GM18517 (cell line): Measurements from ENCODE around the gene MPND.
"Not testable (repeated sequence)": the region's sequence is repeated elsewhere in the genome, so short reads cannot be mapped to it uniquely, and the experiment has no call there.

Source experiments
- ATAC-seq: cut with Tn5 transposase; IDR thresholded peaks from one replicate; pipeline ENCODE4 v1.9.1; 2021; ENCODE audit warnings: mild to moderate bottlenecking, moderate library complexity; ENCODE audit not compliant: unreplicated experiment

Gene MPND

DNA sequence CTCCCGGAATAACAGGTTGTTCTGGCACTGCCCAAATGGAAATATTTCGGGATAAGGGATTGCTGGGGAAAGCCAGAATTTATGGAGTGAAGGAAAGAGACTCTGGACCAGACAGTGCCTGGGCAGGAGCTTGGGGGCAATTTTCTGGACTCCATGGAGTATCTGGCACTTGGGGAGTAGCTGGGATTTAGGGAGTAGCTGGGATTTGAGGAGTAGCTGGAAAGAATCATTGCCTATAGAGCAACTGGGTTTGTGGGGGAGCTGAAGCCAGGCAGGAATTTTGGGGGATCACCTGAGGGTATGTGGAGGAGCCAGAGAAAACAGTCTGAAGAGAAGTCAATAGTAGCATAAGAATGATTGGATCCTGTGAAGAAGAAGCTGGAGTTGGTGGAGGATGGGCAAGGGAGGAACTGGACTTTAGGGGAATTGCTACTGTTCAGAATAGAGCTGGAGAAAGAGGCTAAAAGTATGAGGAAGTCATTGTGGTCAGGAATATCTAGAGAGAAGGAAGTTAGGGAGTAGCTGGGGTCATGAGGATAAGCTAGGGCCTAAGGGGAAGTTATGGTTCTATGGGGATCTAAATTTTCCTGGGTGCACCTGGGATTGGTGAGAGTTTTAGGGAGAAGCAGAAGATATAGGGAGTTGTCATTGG is 24.2 kb upstream of the MPND start:
- ATAC-seq, result no peak

DNA sequence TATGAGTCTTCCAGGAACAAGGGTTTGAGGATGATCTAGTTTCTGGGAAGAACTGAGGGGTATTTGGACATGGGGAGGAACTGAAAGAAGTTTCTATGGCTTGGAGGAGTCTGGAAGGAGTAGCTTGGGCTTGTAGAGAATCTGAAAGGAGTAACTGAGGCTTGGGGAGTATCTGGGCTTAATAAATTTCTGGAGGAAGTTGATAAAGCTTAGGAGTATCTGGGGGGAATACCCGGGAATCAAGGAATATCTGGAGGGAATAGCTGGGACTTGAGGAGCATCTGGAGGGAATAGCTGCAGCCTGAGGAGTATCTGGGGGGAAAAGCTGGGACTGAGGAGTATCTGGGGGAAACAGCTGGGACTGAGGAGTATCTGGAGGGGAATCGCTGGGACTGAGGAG is 22.9 kb upstream of the MPND start:
- no peak for ATAC-seq

DNA sequence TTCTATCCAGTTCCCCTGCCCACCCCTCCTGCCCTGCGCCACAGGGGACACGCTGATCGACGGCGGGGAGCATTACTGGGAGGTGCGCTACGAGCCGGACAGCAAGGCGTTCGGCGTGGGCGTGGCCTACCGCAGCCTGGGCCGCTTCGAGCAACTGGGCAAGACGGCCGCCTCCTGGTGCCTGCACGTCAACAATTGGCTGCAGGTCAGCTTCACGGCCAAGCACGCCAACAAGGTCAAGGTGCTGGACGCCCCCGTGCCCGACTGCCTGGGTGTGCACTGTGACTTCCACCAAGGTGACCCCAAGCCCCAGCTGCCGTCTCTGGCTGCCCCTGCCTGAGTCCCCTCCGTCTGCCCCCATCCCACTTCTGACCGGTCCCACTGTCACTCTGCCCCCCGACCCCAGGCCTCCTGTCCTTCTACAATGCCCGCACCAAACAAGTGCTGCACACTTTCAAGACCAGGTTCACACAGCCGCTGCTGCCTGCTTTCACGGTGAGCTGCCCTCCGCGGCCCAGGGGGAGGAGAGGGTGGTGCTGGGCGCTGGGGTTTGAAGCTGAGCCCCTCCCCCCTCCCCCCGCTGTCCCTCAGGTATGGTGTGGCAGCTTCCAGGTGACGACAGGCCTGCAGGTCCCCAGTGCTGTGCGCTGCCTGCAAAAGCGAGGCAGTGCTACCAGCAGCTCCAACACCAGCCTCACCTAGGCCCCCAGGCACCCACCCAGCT is 20.3 kb upstream of the MPND start:
- no peak for ATAC-seq

DNA sequence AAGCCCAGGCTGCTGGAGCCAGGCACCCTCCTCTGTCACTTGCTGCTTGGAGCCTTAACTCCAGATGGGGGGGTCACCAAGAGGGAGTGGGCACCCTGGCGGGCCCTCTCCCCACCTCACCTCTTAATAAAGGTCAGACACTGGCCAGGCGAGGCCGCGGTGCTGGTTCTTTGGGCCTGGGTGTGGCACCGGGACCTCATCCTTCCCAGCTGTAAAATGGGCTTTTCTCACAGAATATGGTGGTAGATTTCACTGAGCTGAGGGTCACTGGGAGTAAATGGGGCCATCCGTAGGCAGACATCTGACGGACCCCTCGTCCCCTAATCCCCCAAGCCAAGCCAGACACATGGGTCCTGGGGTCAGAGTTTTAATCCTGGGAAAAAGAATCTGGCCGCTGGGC is 19.7 kb upstream of the MPND start:
- no peak for ATAC-seq

DNA sequence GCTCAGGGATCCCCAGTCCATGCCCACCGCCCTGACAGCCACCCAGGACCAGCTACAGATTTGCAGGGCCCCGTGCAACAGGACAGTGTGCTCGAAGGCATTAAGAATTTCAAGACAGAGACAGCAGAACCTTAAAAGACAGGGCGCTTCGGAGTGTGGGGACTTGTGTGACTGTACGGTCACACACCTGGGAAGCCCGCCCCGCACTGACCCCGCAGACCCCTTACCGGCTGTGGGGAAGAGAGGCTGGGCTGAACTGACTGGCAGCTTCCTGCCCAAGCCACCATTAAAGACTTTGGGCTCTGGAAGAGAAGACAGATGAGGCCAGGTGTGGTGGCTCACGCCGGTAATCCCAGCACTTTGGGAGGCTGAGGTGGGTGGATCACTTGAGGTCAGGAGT is 19.1 kb upstream of the MPND start:
- ATAC-seq, result no peak

DNA sequence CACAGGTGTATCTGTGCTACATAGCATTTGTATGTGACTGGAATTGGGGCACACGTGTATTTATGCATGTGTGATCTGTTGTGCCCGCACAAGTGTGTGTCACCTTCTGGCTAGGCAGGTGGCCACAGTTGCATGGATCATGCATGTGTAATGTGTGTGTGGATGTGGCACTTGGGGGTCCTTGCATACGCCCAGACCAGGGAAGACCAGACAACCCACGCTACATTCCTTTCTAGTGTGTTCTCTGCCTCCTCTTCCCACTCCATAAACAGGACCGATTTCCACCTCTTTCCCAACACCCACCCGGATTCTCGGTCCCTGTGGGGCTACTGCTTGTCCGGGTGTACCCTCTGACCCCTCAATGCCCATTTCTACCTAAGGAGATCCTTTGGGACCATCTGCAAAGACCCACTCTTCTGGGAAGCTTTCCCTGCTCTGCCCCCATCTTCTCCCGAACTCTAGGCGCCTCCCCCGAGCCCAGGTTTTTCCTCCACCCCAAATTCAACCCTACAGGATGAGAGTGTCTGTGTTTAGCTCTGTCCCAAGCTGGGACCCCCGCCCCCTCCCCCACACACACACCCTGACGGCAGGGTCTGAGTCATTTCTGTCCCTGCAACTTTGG is 17.0 kb upstream of the MPND start:
- ATAC-seq, result no peak

DNA sequence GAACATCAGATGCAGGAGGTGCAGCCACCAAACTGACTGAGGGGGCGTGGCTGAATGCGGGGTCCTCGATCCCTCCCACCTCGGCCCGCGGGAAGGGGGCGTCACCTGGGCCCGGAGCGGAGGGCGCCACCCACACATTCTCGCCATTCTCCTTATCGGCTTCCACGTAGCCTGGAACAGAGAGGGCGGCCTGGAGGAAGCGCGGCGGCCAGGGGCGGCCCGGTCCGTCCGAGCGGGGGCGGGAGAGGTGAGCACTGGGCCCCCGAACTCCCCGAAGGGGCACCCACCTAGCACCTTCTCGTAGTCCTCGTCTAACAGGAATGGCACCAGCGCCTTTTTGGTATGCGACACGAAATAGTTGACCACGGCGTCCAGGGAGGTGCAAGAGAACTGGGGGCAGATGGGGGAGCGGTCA is 16.5 kb upstream of the MPND start:
- no peak for ATAC-seq

DNA sequence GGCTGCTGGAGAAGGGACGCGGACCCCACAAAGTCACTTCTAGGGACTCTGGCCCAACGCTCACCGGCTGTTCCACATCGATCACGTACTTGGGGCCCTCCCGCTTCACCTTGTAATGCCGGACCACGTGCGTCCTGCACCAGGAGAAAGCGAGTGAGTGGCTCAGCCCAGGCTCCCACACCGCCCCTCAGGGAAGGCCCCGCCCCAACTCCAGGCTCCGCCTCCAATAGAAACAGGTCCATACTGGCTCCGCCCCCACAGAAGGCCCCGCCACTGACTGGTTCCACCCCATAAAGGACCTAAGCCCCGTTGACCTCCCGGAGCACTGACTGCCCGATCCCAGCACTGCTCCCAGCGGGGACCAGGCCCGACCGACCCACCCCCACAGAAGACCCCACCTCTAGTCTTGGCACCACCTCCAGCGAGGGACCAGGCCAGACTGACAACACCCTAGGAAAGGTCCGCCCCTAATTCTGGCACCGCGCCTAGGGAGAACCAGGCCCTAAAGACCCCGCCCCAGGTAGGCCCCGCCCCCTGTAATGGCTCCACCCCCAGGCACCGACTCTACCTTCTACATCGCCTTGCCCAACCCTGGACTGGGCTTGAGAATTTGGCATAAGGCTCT is 16.0 kb upstream of the MPND start:
- no peak for ATAC-seq

DNA sequence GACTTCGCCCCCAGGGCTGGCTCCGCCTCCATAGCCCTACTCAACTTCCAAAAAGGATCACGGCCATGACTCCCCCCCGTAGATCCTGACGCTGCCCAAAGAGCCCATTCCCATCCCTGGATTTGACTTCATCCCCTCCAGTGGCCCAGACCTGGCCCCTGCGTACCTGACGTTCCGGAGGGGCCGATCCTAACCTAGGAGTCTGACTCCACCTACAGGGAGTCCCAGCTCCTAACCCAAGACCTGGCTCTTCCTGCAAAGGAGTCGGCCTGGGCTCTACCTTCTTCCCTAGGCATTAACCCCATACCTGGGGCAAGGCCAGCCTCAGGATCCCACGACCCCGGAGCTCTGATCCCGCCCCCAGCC is 15.5 kb upstream of the MPND start:
- ATAC-seq, result no peak

DNA sequence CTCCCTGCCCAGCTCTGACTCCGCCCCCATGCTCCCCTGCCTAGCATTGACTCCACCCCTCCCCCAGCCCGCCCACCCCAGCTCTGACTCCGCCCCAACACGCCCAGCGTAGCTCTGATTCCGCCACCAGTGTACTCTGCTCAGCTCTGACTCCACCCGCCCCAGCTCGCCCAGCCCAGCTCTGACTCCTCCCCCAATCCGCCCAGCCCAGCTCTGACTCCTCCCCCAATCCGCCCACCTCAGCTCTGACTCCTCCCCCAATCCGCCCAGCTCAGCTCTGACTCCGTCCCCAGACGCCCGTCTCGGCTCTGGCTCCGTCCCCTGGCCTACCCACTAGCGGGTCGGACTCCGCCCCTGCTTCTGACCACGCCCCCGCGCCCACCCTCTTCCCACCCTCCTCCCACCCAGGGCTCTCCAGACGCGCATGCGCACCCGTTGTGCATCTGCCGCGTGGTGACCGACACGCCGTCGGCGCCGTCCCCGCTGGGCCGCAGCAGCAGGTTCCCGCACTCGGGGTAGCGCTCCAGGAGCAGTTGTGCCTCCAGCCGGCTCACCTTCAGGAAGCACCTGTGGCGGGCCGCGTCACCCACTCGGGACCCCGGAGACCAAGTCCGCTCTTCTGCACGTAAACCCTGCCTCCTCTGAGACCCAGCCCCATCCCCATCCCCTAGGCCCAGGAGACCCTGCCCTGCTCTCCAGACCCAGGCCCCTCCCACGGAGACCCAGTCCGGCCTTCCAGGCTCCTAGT is 14.9 kb upstream of the MPND start:
- ATAC-seq, result no peak

DNA sequence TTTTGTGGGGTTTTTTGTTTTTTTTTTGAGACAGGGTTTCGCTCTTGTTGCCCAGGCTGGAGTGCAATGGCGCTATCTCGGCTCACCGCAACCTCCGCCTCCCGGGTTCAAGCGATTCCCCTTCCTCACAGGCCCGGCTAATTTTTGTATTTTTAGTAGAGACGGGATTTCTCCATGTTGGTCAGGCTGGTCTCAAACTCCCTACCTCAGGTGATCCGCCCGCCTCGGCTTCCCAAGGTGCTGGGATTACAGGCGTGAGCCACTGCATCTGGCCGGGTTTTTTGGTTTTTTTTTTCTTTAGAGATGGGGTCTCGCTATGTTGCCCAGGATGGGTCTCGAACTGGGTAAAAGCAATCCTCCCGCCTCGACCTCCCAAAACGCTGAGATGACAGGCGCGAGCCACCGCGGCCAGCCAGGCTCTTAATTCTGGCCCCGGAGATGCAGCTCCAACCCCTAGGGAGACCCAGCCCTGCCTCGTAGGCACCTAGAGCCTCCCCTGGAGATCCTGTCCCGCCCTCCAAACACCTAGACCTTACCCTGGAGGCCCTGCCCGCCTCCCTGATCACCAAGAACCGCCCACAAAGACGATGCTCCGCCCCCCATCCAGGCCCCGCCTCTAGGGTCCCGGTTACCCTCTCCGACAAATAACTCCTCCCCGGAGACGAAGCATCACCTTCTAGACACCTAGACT is 14.2 kb upstream of the MPND start:
- ATAC-seq, result not testable (repeated sequence)

DNA sequence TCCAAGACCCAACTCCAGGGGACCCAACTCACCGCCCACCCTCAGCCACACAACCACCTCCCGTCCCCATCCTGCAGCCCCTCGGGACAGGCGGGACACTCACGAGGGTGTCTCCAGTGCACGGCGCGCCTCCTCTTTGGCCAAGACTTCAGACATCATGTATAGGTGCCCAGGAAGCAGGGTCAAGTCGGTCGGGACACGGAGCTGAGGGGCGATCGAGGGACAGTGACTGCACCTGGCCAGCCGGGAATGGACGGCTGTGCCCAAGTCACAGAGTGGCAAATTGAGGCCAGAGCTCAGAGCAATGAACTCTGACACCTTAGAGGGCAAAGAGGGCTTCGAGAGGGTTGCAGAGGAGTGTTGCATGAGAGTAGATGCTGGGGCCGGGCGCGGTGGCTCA is 13.5 kb upstream of the MPND start:
- no peak for ATAC-seq

DNA sequence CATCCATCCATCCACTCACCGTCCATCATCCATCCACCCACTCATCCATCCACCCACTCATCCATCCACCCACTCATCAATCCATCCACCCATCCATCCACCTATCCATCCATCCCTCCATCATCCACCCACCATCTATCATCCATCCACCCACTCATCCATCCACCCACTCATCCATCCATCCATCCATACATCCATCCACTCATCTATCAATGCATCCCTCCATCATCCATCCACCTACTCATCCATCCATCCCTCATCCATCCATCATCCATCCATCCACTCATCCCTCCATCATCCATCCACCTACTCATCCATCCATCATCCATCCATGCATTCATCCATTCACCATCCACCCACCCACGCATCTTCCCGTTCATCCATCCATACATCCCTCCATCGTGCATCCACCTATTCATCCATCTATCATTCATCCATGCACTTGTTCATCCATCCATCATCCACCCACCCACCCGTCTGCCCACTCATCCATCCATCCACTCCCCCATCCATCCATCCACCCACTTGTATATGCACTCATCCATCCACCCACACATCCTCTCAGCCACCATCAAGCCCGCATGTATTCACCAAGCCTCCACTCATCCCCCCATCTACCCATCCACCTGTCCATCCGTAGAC is 8.3 kb upstream of the MPND start:
- ATAC-seq, result no peak

DNA sequence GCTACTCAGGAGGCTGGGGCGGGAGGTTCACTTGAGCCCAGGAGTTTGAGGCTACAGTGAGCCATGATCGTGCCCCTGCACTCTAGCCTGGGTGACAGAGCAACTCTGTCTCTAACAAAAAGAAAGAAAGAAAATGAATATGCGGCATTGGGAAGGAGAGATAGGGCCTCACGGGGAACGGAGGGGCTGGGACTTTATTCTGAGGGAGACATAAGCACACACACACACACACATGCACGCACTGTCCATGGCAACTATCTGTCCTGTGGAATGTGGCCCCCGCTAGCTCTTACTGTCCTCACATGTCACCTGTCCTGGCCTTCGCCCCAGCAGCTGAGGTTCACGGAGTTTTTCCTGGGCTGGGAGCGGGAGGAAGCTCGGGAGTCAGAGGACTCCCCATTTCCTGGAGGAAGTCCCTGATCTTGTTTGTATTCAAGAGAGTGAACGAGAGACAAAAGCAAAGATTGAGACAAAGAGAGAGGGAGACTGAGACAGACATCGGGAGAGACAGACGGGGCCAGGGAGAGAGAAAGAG is 5.4 kb upstream of the MPND start:
- no peak for ATAC-seq

DNA sequence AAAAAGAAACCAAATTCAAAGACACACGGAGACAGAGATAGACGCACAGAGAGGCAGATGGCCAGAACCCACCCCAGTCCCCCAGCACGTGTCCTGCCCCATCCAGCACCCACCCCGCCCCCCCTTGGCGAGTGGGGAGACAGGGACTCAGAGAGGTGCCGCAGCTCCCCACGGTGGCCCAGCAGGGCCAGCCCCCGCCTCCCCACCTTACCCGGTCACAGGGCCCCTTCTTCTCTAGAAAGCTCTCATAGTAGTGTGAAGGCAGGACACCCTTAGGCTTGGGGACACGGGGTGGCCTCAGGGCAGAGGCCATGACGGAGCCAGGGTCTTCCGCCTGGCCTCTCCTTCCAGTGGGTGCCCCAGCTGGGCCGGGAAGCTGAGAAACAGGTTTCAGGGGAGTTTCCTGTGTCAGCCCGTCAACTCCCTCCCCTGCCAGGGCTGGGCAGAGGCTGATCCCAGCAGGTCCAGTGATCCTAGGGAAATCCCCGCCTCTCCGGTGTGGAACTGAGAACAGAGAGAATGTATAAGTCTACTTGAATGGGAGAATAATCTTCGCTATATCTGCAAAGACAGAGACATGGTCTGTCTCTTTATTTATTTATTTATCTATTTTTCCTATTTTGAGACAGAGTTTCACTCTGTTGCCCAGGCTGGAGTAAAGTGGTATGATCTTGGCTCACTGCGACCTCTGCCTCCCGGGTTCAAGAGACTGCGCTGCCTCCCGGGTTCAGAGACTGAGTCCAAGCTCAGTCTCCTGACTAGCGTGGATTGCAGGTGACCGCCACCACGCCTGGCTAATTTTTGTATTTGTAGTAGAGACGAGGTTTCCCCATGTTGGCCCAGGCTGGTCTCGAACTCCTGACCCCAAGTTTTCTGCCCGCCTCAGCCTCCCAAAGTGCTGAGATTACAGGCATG is 4.7 kb upstream of the MPND start, which contains the start of gene STAP2:
STAP2 (minus strand) TSS at position 387 of the 915 bp plus-strand sequence; CDS start at position 313, 74 bp downstream.
- ATAC-seq, result no peak

DNA sequence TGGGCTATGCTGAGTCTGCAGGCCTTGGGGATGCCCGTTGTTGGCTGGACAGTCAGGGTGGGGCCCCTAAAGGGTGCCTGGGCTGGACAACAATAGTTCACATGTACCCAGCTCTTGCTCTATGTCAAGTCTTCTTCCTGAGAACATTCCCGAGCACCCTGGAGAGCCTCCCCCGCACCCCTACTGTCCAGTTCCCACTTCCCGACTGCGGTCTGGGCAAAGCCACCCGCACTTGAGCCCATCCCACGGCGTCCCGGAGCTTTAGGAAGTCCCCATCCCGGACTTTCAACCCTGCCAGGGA is 1.1 kb upstream of the MPND start:
- no peak for ATAC-seq

DNA sequence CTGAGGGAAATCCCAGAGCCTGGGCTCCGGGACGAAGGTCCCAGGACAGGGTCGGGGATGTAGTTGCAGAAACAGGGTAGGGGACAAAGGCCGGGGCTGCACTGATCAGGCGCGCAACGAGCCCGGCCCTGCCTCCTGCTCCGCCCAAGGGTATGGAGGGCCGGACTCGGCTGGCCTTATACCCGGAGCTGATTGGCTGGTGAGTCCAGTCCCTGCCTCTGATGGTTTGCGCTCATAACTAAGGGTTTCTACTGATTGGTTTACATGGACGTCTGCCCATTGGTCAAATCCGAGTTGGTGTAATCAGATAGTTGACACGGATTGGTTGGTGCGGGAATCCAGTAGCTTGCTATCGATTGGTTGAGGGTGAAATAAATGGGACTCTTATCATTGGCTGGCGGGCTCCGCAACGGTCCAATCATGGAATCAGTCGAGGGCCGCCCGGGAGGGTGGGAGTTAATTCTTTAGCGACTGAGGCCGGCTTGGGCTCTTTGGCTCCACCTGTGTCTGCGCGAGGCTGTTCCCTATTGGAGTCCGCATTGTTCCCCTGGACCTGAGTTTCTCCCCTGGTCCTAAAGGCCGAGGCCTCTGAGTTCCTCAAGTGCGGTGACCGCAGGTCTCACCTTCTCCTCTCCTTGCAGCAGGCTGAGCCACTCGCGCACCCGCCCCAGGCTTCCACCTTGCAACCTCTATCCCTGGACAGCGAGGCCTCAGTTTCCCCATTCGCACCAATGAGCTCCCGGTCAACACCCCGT is 570 bp upstream of the MPND start:
- peak; percentile 90 for ATAC-seq

DNA sequence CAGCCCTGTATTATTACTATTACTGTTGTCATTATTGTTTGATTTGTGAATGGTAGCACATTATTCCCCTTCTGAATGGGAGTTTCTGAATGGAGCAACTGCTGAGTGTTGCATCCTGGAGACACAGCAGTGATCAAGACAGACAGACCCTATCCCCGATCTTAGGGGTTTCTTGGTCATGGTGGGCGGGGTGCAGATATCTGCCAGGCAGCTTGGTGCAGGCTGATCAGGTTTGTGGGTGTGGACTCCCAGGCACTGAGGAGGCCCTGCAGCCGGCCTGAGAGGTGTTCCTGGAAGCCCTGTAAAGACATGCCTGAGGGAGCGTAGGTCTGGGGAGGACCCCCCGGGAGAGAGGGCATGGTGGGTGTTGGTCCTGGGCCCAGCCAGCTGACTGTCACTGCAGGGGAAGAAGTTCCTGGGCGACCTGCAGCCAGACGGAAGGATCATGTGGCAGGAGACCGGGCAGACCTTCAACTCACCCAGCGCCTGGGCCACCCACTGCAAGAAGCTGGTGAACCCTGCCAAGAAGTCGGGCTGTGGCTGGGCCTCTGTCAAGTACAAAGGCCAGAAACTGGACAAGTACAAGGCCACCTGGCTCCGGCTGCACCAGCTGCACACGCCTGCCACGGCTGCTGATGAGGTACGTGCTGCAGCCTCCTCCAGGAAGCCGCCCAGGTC is 2.1 kb downstream of the MPND start:
- no peak for ATAC-seq
